ENCODE results near the gene SOX1.

The SOX1 gene

GRCh38 chr13:112071723-112072533, 5.0 kb downstream of the SOX1 start:
- Histone ChIP-seq H3K79me2 (ENCODE audit: insufficient read depth, low read length) (no peaks in the 10 kb centered on the region), H3K27ac (ENCODE audit: low read depth, low read length, poor library complexity, severe bottlenecking) (no peak overlapping the region), H3K36me3 (ENCODE audit: insufficient read depth, low read length) (no peaks in the 10 kb centered on the region), H3K9ac (ENCODE audit: low read length) (no peak overlapping the region), H3K9me2 (ENCODE audit: low read depth, low read length) (no peaks in the 10 kb centered on the region), H3K9me3 (ENCODE audit: low read length) (no peaks in the 10 kb centered on the region), H4K20me1 (ENCODE audit: insufficient read depth, low read length) (no peaks in the 10 kb centered on the region), H2AFZ (ENCODE audit: low read length) (no peak overlapping the region), H3K27me3 (ENCODE audit: insufficient read depth, low read length) (no peaks in the 10 kb centered on the region), H3K4me1 (ENCODE audit: insufficient read depth, low read length, severe bottlenecking) (no peaks in the 10 kb centered on the region), H3K4me3 (ENCODE audit: low read depth, low read length, poor library complexity, severe bottlenecking) (no peak overlapping the region), H3F3A (ENCODE audit: insufficient read depth, low read length) (no peaks in the 10 kb centered on the region), H3K4me2 (ENCODE audit: low read length) (no peak overlapping the region)
- no peak for TF ChIP-seq CTCF (IDR thresholded peaks at IDR 0.05; ENCODE audit: low read length)

- H3K79me2 ChIP-seq (ENCODE audit: insufficient read depth, low read length): no peaks in the 10 kb centered on the region
- H3K27ac ChIP-seq (ENCODE audit: low read depth, low read length, poor library complexity, severe bottlenecking): no peak overlapping the region
- H3F3A ChIP-seq (ENCODE audit: insufficient read depth, low read length): no peaks in the 10 kb centered on the region
- H3K9me2 ChIP-seq (ENCODE audit: low read depth, low read length): no peaks in the 10 kb centered on the region
- H3K27me3 ChIP-seq (ENCODE audit: insufficient read depth, low read length): no peaks in the 10 kb centered on the region
- H3K4me3 ChIP-seq (ENCODE audit: low read depth, low read length, poor library complexity, severe bottlenecking): no peak overlapping the region
- H3K36me3 ChIP-seq (ENCODE audit: insufficient read depth, low read length): no peaks in the 10 kb centered on the region
- H3K9me3 ChIP-seq (ENCODE audit: low read length): no peaks in the 10 kb centered on the region
- H4K20me1 ChIP-seq (ENCODE audit: insufficient read depth, low read length): no peaks in the 10 kb centered on the region
- H3K9ac ChIP-seq (ENCODE audit: low read length): no peak overlapping the region
- no peak for TF ChIP-seq EZH2 (IDR thresholded peaks at IDR 0.05; ENCODE audit: borderline replicate concordance, low read length)
- no peak for TF ChIP-seq CTCF (IDR thresholded peaks at IDR 0.05; ENCODE audit: low read length)
- H3K4me2 ChIP-seq (ENCODE audit: low read length): no peak overlapping the region
- H2AFZ ChIP-seq (ENCODE audit: low read length): no peak overlapping the region
- H3K4me1 ChIP-seq (ENCODE audit: insufficient read depth, low read length, severe bottlenecking): no peaks in the 10 kb centered on the region
Observed at GRCh38 chr13:112072534-112073244, 5.7 kb downstream of the SOX1 start.

GRCh38 chr13:112073245-112074138, 6.5 kb downstream of the SOX1 start:
- TF ChIP-seq CTCF (IDR thresholded peaks at IDR 0.05; ENCODE audit: low read length) (no peak), EZH2 (IDR thresholded peaks at IDR 0.05; ENCODE audit: borderline replicate concordance, low read length) (no peak)
- H3K79me2 ChIP-seq (ENCODE audit: insufficient read depth, low read length): no peaks in the 10 kb centered on the region
- H3K4me2 ChIP-seq (ENCODE audit: low read length): no peak overlapping the region
- H4K20me1 ChIP-seq (ENCODE audit: insufficient read depth, low read length): no peaks in the 10 kb centered on the region
- no peak overlapping the region for H3K9ac ChIP-seq (ENCODE audit: low read length)
- H3K27ac ChIP-seq (ENCODE audit: low read depth, low read length, poor library complexity, severe bottlenecking): no peak overlapping the region
- no peaks in the 10 kb centered on the region for H3K4me1 ChIP-seq (ENCODE audit: insufficient read depth, low read length, severe bottlenecking)
- H3F3A ChIP-seq (ENCODE audit: insufficient read depth, low read length): no peaks in the 10 kb centered on the region
- no peaks in the 10 kb centered on the region for H3K36me3 ChIP-seq (ENCODE audit: insufficient read depth, low read length)
- H3K9me2 ChIP-seq (ENCODE audit: low read depth, low read length): no peaks in the 10 kb centered on the region
- no peaks in the 10 kb centered on the region for H3K9me3 ChIP-seq (ENCODE audit: low read length)
- H3K4me3 ChIP-seq (ENCODE audit: low read depth, low read length, poor library complexity, severe bottlenecking): no peak overlapping the region
- no peaks in the 10 kb centered on the region for H3K27me3 ChIP-seq (ENCODE audit: insufficient read depth, low read length)
- no peak overlapping the region for H2AFZ ChIP-seq (ENCODE audit: low read length)
